PC-9 (cell line): Measurements from ENCODE around the gene HOXD4. TPM values are rescaled to one million over a fixed set of nuclear protein-coding genes. Genes with fewer than 3 reads are reported as not detected.

Source experiments
- BruUV-seq: library from RNA; stranded (reverse); fragments of 400-500 nt; replicated peaks from 2 replicates; lab custom pipeline; 2021; lab: Mats Ljungman, UMichigan
- CTCF ChIA-PET: fragments of 300-600 bp; sonication (Branson Sonifier 250); formaldehyde crosslinking; loops from one replicate; lab custom pipeline; 2022; ENCODE audit warnings: antibody characterized with exemption; lab: Charles Lee
- POLR2A ChIA-PET: fragments of 300-600 bp; sonication (Branson Sonifier 250); formaldehyde crosslinking; loops from one replicate; lab custom pipeline; 2022; ENCODE audit warnings: antibody characterized with exemption; ENCODE audit not compliant: unreplicated experiment; lab: Charles Lee
- DNase-seq, 2 experiments: peaks; one replicate each; pipeline versions ENCODE4 v3.0.0 to v3.0.0-alpha.2; 2015 to 2022; ENCODE audit warnings: mixed read lengths in 1 of 2
- H2AFZ ChIP-seq: fragments of 200-600 bp; sonication (generic); 2 replicates; pipeline ENCODE4 v1.8.1; 2017; ENCODE audit warnings: antibody characterized with exemption
- H3F3A ChIP-seq: fragments of 200-600 bp; sonication (generic); 2 replicates; pipeline ENCODE4 v1.8.1; 2017; ENCODE audit warnings: antibody characterized with exemption, mild to moderate bottlenecking, low read depth; ENCODE audit not compliant: insufficient read depth
- H3K27ac ChIP-seq: fragments of 200-600 bp; sonication (generic); 2 replicates; pipeline ENCODE4 v1.6.1; 2016; ENCODE audit warnings: mixed run types
- H3K27me3 ChIP-seq: fragments of 200-600 bp; sonication (generic); 2 replicates; pipeline ENCODE4 v1.6.1; 2016; ENCODE audit warnings: low read depth, mixed run types; ENCODE audit not compliant: insufficient read depth
- H3K36me3 ChIP-seq: fragments of 200-600 bp; sonication (generic); 2 replicates; pipeline ENCODE4 v1.6.1; 2016; ENCODE audit warnings: low read depth, mixed run types
- H3K4me1 ChIP-seq: fragments of 200-600 bp; sonication (generic); replicated peaks from 2 replicates; pipeline ENCODE4 v1.6.1; 2016; ENCODE audit warnings: mixed run types; ENCODE audit not compliant: insufficient read depth
- H3K4me2 ChIP-seq: fragments of 200-600 bp; sonication (generic); 2 replicates; pipeline ENCODE4 v1.6.1; 2017; ENCODE audit warnings: mixed run types
- H3K4me3 ChIP-seq: fragments of 200-600 bp; sonication (generic); 2 replicates; pipeline ENCODE4 v1.6.1; 2016; ENCODE audit warnings: mixed run types
- H3K79me2 ChIP-seq: fragments of 200-600 bp; sonication (generic); 2 replicates; pipeline ENCODE4 v1.6.1; 2017; ENCODE audit warnings: low read depth, mixed run types
- H3K9me2 ChIP-seq: fragments of 200-600 bp; sonication (generic); 2 replicates; pipeline ENCODE4 v1.8.1; 2017; ENCODE audit warnings: mild to moderate bottlenecking; ENCODE audit not compliant: insufficient read depth
- H3K9me3 ChIP-seq: fragments of 200-600 bp; sonication (generic); 2 replicates; pipeline ENCODE4 v1.8.1; 2016; ENCODE audit warnings: low read depth; ENCODE audit not compliant: insufficient read depth
- H4K20me1 ChIP-seq: fragments of 200-600 bp; sonication (generic); 2 replicates; pipeline ENCODE4 v1.8.1; 2017; ENCODE audit not compliant: insufficient read depth
- EZH2 ChIP-seq: fragments of 200-600 bp; sonication (generic); IDR thresholded peaks from 2 replicates; pipeline ENCODE4 v1.8.0; 2017; ENCODE audit warnings: antibody characterized with exemption, low read depth
- intact Hi-C: fragments of 100-400 bp; cut with micrococcal nuclease; formaldehyde crosslinking; loops from one replicate; pipeline ENCODE4 v1.10.0; 2022; ENCODE audit not compliant: unreplicated experiment
- total RNA-seq: library from RNA; stranded (reverse); gene quantifications from 2 replicates; pipeline ENCODE4 v1.2.3, GENCODE V29; 2021
- TF ChIP-seq, protein P1 (sequence below): fragments of 200-600 bp; sonication (generic); conservative IDR thresholded peaks from 2 replicates; pipeline ENCODE4 v1.6.1; 2017; ENCODE audit warnings: mixed run types, antibody characterized with exemption, mild to moderate bottlenecking, moderate library complexity

Gene HOXD4
- total RNA-seq, 1 experiment from 2014 or later, result not detected

DNA sequence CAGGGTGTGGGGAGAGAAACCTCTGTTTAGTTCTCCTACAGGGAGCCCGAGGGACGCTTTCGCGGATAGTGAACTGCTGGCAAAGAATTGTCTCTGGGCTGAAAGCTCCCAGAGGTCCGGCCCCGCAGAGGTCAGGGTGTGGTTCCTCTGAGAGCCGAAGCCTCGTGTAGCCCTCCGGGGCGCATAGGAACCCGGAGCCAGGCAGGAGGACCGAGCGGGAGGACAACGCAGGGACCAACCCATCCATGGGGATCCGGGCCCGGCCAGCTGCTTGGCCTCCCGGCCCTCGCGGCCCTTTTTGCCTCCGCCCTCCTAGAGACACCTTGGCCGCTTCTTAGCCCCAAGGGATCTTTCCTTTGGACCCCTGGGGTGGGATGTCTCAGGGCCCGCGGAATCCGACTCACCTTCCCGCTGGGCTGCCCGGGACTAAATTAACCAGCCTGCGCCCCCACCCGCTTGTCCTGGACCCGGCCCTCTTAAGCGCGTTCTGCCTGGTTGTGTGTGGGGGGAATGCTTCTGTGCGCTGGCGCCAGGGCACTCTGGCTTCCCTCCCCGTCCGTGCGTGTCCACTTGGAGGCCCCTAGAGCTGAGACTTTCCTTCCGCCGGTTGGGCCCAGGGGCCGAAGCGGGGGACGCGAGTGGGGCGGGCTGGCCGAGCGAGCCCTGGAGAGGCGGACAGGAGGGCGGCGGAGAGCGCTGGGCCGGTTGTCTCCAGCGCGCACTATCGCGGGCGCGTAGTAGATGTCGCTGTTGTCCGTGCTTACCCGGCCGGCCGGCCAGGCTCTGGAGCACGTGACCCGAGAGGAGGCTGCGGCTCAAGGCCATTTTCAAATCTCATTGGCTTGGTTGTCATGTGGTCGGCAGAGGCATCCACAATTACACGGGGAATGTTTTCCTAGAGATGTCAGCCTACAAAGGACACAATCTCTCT is 35.2 kb upstream of the HOXD4 start, which contains the start of gene HOXD10:
Gene HOXD10, plus strand, starts transcription at position 896 of the 931 bp plus-strand sequence. CDS start 56 bp downstream, outside the sequence.
- DNase-seq, result no peak
- ChIA-PET POLR2A (no interaction called here), CTCF (no interaction called here)
- Histone ChIP-seq H3K4me3 (no peak within 1 kb of the TSS), H3F3A (no peaks in the 10 kb centered on the region), H3K4me1 (no peaks in the 10 kb centered on the region), H3K9me2 (no peaks in the 10 kb centered on the region), H3K79me2 (no peaks in the 10 kb centered on the region), H3K9me3 (no peaks in the 10 kb centered on the region), H3K27ac (no peak within 1 kb of the TSS), H3K4me2 (no peak within 1 kb of the TSS), H3K27me3 (peaks cover 92% of the 10 kb centered on the region), H4K20me1 (no peaks in the 10 kb centered on the region), H2AFZ (no peak within 1 kb of the TSS), H3K36me3 (no peaks in the 10 kb centered on the region)
- intact Hi-C loops, result no loop called here
- BruUV-seq, result no TSS peak
- no peak for TF ChIP-seq EZH2
- TF ChIP-seq, protein P1, sequence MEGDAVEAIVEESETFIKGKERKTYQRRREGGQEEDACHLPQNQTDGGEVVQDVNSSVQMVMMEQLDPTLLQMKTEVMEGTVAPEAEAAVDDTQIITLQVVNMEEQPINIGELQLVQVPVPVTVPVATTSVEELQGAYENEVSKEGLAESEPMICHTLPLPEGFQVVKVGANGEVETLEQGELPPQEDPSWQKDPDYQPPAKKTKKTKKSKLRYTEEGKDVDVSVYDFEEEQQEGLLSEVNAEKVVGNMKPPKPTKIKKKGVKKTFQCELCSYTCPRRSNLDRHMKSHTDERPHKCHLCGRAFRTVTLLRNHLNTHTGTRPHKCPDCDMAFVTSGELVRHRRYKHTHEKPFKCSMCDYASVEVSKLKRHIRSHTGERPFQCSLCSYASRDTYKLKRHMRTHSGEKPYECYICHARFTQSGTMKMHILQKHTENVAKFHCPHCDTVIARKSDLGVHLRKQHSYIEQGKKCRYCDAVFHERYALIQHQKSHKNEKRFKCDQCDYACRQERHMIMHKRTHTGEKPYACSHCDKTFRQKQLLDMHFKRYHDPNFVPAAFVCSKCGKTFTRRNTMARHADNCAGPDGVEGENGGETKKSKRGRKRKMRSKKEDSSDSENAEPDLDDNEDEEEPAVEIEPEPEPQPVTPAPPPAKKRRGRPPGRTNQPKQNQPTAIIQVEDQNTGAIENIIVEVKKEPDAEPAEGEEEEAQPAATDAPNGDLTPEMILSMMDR, result no peak

DNA sequence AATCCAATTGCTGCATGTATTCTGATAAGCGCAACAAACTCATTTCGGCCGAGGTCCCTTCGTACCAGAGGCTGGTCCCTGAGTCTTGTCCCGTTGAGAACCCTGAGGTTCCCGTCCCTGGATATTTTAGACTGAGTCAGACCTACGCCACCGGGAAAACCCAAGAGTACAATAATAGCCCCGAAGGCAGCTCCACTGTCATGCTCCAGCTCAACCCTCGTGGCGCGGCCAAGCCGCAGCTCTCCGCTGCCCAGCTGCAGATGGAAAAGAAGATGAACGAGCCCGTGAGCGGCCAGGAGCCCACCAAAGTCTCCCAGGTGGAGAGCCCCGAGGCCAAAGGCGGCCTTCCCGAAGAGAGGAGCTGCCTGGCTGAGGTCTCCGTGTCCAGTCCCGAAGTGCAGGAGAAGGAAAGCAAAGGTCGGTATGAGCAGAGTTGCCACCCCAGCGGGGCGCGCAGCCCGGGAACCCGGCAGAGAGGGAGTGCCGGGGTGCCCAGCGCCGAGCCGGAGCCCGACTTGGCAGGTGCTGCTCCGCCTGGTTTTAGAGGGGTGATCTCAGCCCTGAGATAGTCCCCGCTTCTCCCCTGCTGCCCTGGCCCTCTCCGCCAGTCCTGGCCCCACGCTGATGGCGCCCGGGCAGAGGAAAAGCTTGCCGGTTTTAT is 34.1 kb upstream of the HOXD4 start:
- Histone ChIP-seq H3K27ac (no peak overlapping the region), H3K9me2 (no peaks in the 10 kb centered on the region), H3K9me3 (no peaks in the 10 kb centered on the region), H3K4me2 (no peak overlapping the region), H4K20me1 (no peaks in the 10 kb centered on the region), H3K79me2 (no peaks in the 10 kb centered on the region), H3K36me3 (no peaks in the 10 kb centered on the region), H3F3A (no peaks in the 10 kb centered on the region), H3K4me3 (no peak overlapping the region), H3K4me1 (no peaks in the 10 kb centered on the region), H2AFZ (no peak overlapping the region), H3K27me3 (peaks cover 87% of the 10 kb centered on the region)
- TF ChIP-seq EZH2, result no peak
- TF ChIP-seq, protein P1, result no peak
- intact Hi-C loops, result no loop called here
- CTCF ChIA-PET, result no interaction called here
- no TSS peak for BruUV-seq
- POLR2A ChIA-PET, result no interaction called here
- no peak for DNase-seq

DNA sequence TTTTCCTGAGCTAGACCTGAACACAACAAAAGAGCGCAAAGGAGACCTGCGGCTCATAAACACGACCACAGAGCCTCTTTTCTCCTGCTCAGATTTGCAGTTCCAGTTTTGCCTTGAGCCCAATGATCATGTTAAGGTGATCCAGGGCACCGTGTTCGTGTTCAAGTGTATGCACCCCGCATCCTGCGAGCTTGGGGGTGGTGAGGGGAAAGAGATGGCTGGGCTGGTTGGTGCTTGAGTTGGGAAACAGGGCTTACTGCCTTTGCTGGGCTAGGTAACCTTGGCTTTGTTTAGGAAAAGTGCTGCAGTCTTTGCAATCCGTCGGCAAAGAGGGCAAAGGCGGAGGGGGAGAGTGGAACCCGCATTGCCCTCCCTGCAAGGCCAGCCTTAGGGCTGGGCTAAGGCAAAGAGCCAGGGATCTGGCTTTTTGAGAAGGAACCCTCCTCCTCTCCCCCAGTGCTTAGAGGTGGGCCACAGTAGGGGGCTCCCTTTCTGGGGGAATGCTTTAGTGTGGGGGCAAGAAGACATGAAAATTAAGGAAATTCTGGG is 33.5 kb upstream of the HOXD4 start:
- Histone ChIP-seq H4K20me1 (no peaks in the 10 kb centered on the region), H3K4me2 (no peak overlapping the region), H2AFZ (no peak overlapping the region), H3K27ac (no peak overlapping the region), H3K27me3 (peaks cover 81% of the 10 kb centered on the region), H3K36me3 (no peaks in the 10 kb centered on the region), H3K79me2 (no peaks in the 10 kb centered on the region), H3F3A (no peaks in the 10 kb centered on the region), H3K4me1 (no peaks in the 10 kb centered on the region), H3K4me3 (no peak overlapping the region), H3K9me2 (no peaks in the 10 kb centered on the region), H3K9me3 (no peaks in the 10 kb centered on the region)
- ChIA-PET POLR2A (no interaction called here), CTCF (no interaction called here)
- no peak for TF ChIP-seq EZH2
- TF ChIP-seq, protein P1, result no peak
- intact Hi-C loops, result no loop called here
- no TSS peak for BruUV-seq
- DNase-seq, result no peak
